SW480 (cell line): Measurements from ENCODE around the gene CTSL.
"Not testable (repeated sequence)": the region's sequence is repeated elsewhere in the genome, so short reads cannot be mapped to it uniquely, and the experiment has no call there.

Experiments used
- DNase-seq: peaks from one replicate; pipeline ENCODE4 v3.0.0-alpha.2; 2016; ENCODE audit warnings: low spot score

CTSL gene

DNA sequence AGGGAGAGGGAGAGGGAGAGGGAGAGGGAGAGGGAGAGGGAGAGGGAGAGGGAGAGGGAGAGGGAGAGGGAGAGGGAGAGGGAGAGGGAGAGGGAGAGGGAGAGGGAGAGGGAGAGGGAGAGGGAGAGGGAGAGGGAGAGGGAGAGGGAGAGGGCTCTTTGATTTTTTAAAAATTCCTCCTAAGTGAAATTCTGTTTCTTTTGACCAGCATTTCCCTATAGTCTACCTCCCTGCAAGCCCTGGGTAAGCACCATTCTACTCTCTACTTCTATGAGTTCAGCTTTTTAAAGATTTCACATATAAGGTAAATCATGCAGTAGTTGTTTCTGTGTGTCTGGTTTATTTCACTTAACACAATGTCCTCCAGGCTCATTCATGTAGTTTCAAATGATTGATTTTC is 34.1 kb downstream of the CTSL start:
- DNase-seq = not testable (repeated sequence)

DNA sequence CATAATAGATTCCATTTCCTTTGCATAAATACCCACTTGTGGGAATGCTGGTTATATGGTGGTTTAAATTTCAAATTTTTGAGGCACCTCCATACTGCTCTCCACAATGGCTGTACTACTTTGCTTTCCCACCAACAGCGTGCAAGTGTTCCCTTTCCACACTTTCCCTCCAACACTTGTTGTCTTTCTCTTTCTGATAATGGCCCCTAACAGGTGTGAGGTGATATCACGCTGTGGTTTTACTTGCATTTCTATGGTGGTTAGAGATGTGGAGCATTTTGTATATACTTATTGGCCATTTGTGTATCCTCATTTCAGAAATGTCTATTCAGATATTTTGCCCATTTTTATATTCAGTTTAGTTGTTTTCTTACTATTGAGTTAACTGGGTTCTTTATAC is 34.6 kb downstream of the CTSL start:
- DNase-seq = no peak

DNA sequence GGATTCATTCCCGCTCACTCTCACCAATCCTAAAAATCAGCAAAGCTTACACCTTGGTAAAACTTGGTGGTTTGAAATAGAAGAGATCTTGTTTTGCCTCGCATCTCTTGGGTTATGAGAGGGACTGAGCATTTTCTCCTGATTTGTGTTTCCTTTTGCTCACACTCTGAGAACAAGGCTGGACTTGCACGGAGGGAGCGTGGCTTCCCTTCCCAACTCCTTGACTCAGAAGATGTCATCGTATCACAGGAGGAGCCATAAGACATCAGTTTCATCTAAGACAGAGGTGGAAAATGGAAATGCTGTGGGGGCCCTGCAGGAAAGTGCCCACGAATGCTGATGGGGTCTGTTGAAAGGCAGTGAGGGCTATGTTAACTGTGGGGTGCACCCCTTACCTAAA is 37.4 kb downstream of the CTSL start:
- no peak for DNase-seq

DNA sequence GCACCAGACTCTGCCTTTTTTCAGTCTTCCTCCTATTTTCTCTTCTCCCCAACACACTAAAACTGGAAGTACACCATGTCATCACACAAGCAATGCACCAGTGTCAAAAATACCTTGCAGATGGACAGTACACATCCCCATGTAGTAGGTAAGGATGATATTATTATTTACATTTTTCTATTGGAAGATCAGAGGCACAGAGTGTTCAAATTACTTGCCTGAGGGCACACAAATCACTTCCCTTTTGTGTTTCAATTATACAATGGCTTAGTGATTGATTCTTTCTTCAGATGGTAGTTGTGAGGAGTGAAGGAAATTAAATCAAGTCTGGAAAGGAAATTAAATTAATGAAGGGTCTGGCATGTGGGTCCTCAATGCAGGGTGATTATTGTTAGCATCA is 39.6 kb downstream of the CTSL start:
- no peak for DNase-seq

DNA sequence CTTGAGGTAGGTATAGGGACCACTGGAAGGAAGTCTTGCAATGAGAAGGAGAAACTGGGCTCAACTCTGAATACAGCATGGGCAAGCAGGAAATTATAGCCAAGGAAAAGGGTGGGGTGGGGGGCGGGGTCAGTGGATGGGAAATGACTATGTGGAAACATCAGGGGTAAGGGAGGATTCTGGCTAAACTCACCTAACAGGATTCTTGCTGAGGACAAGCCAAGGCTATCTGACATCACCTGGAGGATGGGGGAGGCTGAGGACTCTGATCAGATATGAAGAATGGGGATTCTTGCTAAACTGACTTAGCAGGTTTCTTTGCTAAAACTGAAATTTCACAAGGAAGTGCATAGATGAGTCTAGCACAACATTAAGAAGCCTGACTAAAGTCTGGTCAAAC is 40.8 kb downstream of the CTSL start:
- DNase-seq = no peak

DNA sequence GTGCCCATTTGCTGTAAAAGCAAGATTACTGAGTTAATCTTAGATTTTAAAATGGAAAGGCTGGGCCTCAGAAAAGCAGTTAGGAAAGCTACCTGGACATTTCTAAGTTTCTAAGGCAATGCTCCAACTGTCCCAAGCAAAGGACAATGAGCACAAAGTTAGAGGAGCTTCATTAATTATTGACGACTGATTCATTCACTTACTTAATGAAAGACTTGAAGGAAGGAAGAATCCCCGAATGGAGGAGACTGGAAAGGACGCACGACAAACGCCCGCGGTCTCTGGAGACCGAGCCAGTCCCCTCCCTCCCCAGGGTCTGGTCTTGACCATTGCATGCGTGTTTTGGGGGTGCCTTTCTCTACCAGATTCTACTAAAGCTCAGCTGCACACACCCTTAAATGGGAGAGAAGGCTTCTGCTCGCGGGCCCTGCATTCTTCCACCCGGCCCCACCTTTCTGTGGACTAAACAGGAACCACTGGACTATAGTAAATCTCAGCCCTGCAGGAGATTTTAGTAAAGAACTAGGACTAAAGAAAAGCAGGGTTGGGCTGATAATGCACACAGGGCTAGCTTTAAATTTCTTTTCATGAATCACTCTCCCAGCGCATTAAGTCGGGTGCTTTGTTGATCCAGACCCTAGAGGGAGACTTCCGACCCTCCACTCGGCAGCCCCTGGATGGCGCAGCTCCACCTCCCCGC is 44.8 kb downstream of the CTSL start:
- no peak for DNase-seq

DNA sequence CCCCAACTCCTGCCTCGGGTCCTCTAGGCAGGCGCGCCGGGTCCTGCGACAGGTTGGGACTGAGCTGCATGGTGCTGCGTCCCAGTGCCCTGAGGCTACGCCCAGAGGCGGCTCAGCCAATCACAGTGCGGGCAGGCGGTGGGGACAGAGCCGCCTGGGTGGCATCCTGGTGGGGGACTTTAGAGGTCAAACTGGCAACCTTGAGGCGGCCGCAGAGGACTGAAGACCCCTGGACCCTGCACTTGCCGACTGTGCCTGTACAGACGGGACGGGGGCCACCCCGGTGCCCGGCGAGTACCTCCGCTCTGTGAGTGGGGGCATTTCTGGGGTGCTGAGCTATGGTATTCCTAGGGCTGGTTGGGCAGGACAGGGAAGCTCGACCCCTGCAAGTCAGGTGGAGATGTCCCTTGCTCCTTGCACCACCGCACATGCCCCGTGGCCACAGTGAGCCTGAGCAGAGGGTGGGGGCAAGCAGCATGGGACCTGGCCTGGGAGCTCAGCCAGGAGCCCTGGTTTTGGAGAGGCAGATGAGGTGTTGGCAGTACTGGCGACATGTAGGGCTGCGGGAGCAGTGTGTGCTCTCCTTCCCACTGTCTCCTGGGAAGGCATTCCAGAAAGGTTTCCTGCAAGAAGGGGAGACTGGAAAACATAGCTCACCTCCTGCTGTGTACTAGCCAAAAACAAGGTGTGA is 45.5 kb downstream of the CTSL start:
- DNase-seq = no peak

DNA sequence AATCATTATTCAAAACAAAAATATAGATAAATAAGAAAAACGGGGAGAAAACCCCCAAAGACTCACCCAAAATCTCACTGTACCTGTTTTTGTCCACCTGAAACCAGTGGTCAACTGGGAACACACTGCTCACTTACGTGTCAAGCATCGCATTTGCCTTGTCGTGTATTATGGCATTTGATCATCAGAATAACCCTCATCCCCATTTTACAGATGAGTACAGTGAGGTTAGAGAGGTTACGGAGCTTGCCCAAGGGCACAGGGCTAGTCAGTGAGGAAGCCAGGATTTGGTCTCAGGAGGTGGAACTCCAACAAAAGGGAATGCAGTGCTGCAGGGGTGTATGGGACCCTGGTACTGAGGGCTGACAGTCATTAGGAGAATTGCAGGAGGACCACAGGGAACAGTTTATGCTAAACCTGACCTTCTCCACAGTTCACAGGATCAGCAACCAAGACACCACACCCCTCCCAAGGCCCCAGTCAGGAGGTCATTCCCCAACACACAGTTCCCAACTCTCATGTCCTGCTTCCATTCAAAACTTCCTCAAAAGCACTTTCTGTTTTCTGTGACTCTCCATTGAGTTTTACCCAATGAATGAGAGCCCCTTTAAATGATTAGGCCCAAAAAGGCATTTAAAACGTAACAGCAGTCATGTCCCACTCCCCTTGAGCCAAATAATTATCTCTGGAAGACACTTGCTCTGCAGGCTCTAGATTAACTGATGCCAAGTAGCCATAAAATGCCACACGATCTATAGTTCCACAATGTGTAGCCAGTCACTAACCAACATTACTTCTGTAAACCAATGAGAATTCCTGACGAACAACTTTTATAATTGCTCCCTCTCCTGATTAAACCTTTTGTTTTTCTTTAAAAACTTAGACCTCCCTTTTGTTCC is 50.8 kb downstream of the CTSL start:
- DNase-seq = no peak

DNA sequence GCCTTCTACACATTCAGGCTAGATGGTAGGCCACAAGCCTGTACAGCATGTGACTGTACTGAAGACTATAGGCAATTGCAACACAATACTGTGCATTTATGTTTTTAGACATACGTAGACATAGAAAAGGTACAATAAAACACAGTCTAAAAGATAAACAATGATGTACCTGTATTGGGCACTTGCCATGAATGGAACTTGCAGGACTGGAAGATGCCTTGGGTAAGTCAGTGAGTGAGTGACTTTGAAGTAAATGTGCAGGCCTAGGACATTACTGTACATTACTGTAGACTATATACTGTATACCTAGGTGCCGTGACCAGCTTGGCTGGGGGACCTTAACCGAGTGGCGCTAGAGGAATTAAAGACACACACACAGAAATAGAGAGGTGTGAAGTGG is 53.1 kb downstream of the CTSL start:
- DNase-seq = no peak
